ENCODE measurements around the gene GBP2.
"Not testable (repeated sequence)": the region's sequence is repeated elsewhere in the genome, so short reads cannot be mapped to it uniquely, and the experiment has no call there.

Gene GBP2

GRCh38 chr1:89125240-89125912, 538 bp downstream of the GBP2 start:
- no peak for DNase-seq

- no peak for DNase-seq
These were observed 4.3 kb downstream of the GBP2 start for GRCh38 chr1:89121641-89122040.

- no peak for DNase-seq
These were observed 11.3 kb downstream of the GBP2 start for GRCh38 chr1:89114662-89115061.

GRCh38 chr1:89112871-89113613, 12.9 kb downstream of the GBP2 start:
- DNase-seq: no peak

- DNase-seq: no peak
These were observed 21.2 kb downstream of the GBP2 start for GRCh38 chr1:89104687-89105086.

GRCh38 chr1:89104147-89104546, 21.8 kb downstream of the GBP2 start:
- DNase-seq: no peak

- no peak for DNase-seq
These were observed 23.9 kb downstream of the GBP2 start for GRCh38 chr1:89102021-89102420.

- DNase-seq: no peak
These were observed 25.5 kb downstream of the GBP2 start for GRCh38 chr1:89100412-89100811.

GRCh38 chr1:89098857-89099256, 27.1 kb downstream of the GBP2 start:
- no peak for DNase-seq

GRCh38 chr1:89095737-89096136, 30.2 kb downstream of the GBP2 start:
- DNase-seq: no peak

- no peak for DNase-seq
These were observed 36.0 kb downstream of the GBP2 start for GRCh38 chr1:89089962-89090361.

- DNase-seq: no peak
These were observed 37.3 kb downstream of the GBP2 start for GRCh38 chr1:89088572-89088971.

- no peak for DNase-seq
These were observed 38.7 kb downstream of the GBP2 start for GRCh38 chr1:89087241-89087640.

- peak; percentile 51 for DNase-seq
These were observed 40.1 kb downstream of the GBP2 start for GRCh38 chr1:89085781-89086180.

- no peak for DNase-seq
These were observed 44.9 kb downstream of the GBP2 start for GRCh38 chr1:89081005-89081404.

- DNase-seq: not testable (repeated sequence)
These were observed 45.8 kb downstream of the GBP2 start for GRCh38 chr1:89080068-89080467.

- DNase-seq: not testable (repeated sequence)
These were observed 53.3 kb downstream of the GBP2 start for GRCh38 chr1:89072466-89073065.

- no peak for DNase-seq
These were observed 55.4 kb downstream of the GBP2 start for GRCh38 chr1:89070509-89070908.

- peak; percentile 27 for DNase-seq
These were observed 56.0 kb downstream of the GBP2 start for GRCh38 chr1:89069951-89070350.

GRCh38 chr1:89068291-89068690, 57.6 kb downstream of the GBP2 start:
- DNase-seq: no peak

GRCh38 chr1:89065079-89065868, 60.6 kb downstream of the GBP2 start, which contains the start of gene GBP1:
Gene GBP1 (minus strand): TSS chr1:89065208. CDS start chr1:89063234, 1,974 bp downstream.
- DNase-seq: peak; percentile 66

- no peak for DNase-seq
These were observed 61.3 kb downstream of the GBP2 start for GRCh38 chr1:89064632-89065031.

- no peak for DNase-seq
These were observed 62.8 kb downstream of the GBP2 start for GRCh38 chr1:89063094-89063493.
